Lower leg skin (tissue), 3 donors: ENCODE measurements around the gene FOLH1.
"Not testable (repeated sequence)": the region's sequence is repeated elsewhere in the genome, so short reads cannot be mapped to it uniquely, and the experiment has no call there.

ENCODE experiments used
- CTCF ChIP-seq, 3 donors: fragments of 450-650 bp; IDR thresholded peaks; one replicate each; pipeline ENCODE4 v1.5.1; 2016; ENCODE audit warnings: antibody characterized with exemption in 3 of 3, mild to moderate bottlenecking in 3 of 3, moderate library complexity in 2 of 3
- POLR2A ChIP-seq, 2 donors: fragments of 450-650 bp; IDR thresholded peaks; one replicate each; pipeline ENCODE4 v1.6.1; 2016 to 2017; ENCODE audit warnings: antibody characterized with exemption in 2 of 2, mild to moderate bottlenecking in 1 of 2, moderate library complexity in 1 of 2

GRCh38 chr11:49177936-49178335 is 30.5 kb downstream of the FOLH1 start:
- TF ChIP-seq CTCF, POLR2A (IDR thresholded peaks at IDR 0.05): not testable (repeated sequence)
